GM21576 (cell line): ENCODE data around the gene ANKRD10.

ENCODE experiments used
- ATAC-seq: cut with Tn5 transposase; IDR thresholded peaks from one replicate; pipeline ENCODE4 v1.9.1; 2021; ENCODE audit warnings: mild to moderate bottlenecking, moderate library complexity; ENCODE audit not compliant: unreplicated experiment

The ANKRD10 gene

GRCh38 chr13:110915874-110916206, 971 bp upstream of the ANKRD10 start:
- no peak for ATAC-seq

- peak; percentile 32 for ATAC-seq
Observed at GRCh38 chr13:110914331-110915056, 375 bp downstream of the ANKRD10 start.

- no peak for ATAC-seq
Observed at GRCh38 chr13:110914081-110914330, 863 bp downstream of the ANKRD10 start.

DNA sequence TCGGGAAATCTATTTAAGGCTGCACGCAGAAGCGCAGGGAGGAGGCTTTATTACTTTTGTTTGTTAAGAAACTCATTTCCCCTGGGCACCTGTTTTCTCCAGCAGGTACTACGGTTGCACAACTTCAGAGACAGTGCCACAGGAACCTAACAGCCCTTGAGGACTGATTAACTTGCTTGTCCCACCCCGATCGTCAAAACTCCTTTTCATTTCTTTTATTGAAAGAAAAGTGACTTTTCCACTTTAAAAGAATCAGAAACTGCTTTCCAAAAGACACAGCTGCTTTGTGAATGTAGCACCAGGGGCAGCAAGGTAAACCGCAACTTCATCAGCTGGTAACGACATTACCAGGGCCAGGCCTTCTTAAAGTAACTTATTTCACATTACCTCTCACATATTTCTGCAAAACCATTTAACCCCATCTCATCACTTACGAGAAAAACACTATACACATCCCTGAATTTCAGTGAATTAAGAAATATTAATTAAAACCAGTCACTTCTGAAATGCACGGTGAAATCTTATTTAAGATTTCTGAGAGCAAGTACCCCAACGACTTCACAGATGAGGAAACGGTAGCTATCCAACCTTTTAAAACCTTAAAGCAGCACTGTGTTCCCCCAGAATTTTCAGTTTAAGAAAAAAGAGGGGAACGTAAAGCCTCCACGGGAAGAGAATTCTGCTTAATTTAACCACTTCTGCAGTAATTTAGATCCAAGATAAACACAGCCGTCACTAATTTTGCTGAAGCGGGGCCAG, 1.4 kb downstream of the ANKRD10 start:
- ATAC-seq = no peak

DNA sequence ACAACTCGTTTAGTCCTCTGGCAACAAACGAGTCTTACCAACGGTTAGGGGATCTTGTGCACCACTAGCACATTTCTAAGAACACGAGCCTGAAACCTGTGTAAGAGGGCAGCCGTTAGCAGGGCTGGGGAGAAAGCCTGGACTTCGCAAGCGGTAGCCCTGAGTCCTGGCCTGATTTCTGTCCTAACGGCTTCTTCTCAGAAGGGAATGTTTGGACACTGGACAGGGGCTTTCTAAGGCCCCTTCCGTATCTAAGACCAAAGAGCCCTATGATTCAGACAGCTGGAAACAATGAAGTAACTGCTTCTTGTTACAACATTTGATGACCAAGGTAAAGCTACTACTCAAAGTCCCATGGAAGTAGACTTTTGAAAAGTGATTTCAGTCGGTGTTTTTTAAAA, 2.2 kb downstream of the ANKRD10 start:
- no peak for ATAC-seq

- ATAC-seq = no peak
Observed at GRCh38 chr13:110911880-110912279, 3.0 kb downstream of the ANKRD10 start.

- ATAC-seq = no peak
Observed at GRCh38 chr13:110910013-110910890, 4.6 kb downstream of the ANKRD10 start.

- no peak for ATAC-seq
Observed at GRCh38 chr13:110907951-110908898, 6.6 kb downstream of the ANKRD10 start.

DNA sequence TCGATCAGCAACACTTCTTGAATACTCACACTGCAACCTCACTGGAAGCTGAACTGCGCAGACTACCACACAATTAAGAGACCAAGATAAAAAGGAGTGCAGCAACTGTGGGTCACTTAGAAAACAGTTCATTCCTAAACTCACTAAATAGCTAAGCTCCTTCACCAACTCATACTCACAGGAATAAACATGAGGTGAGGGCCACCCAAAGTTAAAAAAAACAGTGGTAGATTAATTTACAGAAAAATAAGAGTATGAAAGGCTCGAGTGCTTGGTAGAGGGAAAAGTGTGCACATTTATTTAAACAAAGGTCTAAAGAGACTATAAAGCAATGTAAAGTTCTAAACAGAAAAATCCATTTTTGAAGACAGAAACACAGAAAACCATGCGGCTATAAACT, 7.6 kb downstream of the ANKRD10 start:
- no peak for ATAC-seq

DNA sequence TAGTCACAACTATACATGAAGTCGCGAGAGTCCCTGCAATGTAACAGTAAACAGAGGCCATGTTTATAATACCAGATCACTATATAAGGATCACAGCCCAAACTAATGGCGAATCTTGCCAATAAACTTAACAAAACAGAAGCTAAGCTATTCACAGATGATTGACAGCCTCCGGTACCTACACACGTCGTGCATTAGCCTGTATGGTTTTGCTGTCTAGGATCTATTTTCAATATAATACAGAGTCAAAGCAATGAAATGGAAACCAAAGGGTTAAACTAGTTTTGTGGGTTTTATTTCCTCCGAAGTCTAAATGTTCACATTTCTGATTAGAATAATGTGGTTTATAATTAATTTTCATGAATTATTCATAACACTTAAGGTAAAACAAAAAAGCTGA, 10.1 kb downstream of the ANKRD10 start:
- ATAC-seq = no peak

DNA sequence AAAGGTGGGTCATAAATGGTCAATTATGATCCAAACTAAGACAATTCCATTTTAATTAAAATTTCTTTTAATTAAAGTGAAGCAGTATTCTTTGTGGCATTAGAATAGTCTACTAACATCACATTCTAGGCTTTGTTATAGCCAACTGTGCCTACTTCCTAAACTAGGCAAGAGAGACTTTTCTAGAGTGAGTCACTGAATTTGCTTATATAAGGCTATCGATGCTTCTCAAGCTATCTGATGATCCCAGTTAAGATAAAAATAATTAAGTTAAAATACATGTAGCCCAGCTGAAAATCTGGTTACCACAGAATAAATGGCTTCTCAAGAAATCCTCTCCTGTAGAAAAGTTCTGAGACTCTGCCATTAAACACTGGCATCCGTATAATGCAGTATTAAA, 12.5 kb downstream of the ANKRD10 start:
- no peak for ATAC-seq

DNA sequence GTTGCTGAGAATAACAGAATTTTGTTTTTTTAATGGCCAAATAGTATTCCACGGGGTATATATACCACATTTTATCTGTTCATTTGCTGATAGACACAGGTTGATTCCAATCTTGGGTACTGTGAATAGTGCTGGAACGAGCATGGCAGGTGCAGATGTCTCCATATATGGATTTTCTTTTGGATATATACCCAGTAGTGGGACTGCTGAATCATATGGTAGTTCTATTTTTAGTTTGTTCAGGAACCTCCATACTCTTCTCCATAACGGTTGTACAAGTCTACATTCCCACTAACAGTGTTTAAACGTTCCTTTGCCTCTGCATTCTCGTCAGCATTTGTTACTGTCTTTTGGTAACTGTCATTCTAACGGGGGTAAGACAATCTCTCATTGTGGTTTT, 17.3 kb downstream of the ANKRD10 start:
- ATAC-seq = no peak

DNA sequence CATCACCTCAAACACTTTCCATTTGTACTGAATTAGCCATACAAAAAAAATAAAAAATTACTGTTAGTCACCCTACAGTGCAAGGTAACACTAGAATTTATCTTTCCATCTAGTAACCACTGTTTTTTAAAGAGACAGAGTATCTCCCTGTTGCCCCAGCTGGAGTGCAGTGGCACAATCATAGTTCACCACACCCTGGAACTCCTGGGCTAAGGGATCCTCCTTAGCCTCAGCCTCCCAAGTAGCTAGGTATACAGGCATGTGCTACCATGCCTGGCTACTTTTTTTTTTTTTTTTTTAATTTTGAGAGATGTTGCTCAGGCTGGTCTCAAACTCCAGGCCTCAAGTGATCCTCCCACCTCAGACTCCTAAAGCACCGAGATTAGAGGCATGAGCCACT, 17.9 kb downstream of the ANKRD10 start:
- ATAC-seq = no peak

DNA sequence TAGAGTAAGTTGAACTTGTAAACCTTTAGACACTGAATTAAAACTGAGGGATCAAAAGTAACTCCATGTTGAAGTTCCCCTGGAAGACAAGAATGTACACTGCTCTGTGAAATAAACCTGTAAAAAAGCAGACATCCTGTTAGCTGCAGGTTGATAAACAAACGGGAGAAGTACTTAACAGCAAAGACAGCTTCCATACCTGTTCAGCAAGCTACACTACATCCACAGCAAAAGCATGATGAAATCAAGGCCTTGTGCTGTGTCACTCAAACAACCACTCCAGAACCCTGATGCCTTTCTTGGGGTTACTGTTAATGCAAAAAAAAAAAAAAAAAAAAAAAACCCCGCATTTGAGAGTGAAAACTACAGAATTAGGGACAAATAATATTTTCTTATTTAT, 20.8 kb downstream of the ANKRD10 start:
- ATAC-seq = no peak

DNA sequence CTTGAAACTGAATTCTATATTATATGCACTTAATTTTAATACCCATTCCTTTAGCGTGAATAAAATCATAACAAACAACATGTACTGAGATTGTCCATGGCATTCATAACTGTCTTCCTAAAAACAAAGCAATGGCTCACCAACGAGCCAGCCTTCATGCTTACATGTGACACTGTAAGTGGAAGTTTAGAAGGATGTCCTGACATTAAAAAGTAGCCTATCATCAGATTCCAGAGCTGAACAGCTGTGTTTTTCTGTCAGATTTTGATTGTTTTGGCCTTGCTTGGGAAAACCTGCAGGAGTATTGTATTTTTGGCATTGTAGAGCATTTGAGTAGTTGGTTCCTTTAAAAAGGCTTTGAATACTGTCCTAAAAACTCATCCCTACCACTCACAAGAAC, 21.3 kb downstream of the ANKRD10 start:
- no peak for ATAC-seq

DNA sequence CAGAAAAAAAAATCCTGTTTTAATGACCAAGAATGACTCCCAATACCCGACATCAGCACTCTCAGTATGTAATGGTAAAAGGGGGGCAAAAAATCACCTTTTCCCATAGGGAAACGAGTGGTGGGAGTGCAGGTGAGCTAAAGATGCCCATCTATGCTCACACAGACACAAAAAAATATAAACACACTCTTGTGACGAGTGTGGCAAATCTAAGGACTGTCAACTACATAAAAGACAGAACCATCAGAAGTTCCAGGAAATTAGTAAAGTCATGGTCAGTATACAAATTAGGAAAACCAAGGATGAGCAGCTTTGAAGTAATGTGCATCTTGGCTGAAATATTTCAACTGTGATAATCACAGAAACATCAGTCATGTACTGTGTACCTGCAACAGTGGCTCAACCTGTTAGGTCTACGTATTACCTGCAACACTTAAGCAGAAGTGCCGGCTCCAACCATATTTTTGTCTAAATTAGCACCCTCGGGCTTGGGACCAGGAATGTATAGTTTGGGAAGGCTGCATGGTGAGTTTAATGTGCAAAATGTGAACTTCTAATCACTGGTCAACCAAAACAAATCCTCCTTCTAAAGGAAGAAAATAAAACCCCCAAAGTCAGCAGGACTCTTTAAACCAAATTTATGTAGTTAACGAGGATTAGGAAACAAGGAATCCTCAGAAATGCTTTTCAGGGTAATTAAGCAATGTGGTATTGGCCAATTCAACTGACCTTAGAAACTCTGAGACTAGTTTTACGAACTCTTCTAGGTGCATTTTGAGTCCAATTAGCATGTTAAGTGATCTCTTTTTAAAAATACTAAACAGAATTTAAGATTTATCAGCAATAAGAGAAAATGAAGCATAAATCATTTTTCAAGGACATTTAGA, 24.3 kb downstream of the ANKRD10 start:
- no peak for ATAC-seq

DNA sequence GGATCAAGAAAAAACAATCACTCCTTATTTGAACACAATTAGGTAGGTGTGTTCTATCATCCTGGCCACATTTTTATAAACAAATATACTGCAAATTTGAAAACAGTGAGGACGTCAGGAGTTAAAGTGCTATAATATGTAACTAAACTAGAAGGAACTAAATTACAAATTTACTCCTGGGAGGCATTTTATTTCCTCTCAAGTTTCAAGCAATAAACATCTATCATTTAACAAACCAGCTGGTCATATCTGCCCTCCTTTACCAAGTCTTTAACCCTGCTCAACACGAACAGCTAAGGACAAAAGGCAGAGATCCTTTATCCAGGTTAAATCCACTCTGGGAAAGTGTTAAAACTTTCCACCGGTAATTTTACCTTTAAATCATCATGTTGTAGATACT, 26.5 kb downstream of the ANKRD10 start:
- ATAC-seq = no peak

DNA sequence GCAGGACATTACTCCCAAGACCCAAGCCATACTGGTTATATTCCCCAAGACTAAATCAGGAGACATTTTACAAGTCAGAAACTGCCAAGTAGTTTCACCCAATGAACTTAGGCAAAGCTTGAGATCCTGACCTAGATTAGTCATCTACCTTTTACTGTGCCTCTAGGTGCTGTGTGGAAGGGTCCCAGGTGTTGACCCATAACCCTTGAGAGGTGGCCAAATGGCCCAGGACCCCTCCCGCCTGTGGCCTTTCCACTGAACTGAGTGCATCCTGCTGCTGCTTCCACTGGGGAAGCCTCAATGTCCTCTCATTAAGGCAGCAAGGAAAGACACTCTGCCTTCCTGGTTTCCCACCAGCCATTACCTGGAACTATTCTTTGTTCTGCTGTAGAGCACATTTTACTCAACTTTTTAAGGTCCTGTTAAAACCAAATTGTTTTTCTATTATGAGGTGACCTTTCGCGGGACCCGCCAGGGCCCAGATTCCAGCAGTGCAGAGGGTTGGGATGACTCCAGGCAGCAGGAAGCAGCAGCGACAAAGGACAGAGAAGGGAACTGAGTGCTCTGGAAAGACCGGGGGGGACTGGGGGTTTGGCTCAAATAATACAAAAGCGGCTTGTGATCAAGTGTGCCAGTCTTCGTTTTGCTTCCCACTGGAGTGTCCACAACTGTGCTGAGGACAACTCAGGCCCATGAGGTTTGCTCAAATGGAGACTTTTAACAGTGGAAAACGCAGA, 27.1 kb downstream of the ANKRD10 start:
- no peak for ATAC-seq

DNA sequence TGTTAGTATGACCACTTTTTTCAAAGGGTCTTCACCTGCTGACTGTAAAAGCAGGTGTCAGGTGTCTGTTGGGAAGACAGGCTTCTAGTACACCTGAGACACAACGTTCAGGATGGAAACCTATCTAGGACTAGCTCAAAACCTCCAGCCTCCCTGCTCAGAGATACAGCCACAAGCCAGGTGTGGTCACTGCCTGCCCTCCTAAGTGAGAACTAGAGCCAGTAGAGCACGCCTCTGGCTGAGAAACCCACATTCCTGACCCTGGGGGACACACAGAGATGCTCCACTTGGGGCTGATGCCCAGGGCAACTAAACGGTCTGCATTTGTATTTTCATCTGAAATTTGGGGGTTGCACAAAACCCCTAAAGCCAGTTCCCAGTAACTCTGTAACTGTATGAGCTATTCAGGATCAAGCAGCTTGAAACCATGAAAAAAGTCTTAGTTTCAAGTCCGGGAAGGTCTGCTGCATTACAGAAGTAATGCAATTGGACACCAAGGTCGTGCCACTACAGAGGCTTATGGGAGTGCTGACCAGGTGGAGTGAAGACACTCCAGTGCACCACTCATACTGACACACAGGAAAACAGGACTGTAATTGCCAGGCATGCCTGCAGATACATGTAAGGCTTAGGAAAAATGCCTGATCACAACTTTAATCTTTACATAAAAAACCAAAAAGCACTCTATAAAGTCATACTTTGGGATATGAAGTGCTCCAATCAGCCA, 27.8 kb downstream of the ANKRD10 start:
- ATAC-seq = no peak
